HEK293 (cell line): ENCODE data around the gene SESN2.

Experiments used
- GLIS1 ChIP-seq: fragments of 450-650 bp; formaldehyde crosslinking; IDR thresholded peaks from 2 replicates; pipeline ENCODE4 v1.5.1; 2016; ENCODE audit warnings: missing biosample characterization, missing genetic modification characterization
- KLF9 ChIP-seq: fragments of 450-650 bp; formaldehyde crosslinking; IDR thresholded peaks from 2 replicates; pipeline ENCODE4 v1.5.1; 2016; ENCODE audit warnings: missing biosample characterization, missing genetic modification characterization, low read depth
- PRDM1 ChIP-seq: fragments of 450-650 bp; formaldehyde crosslinking; IDR thresholded peaks from 2 replicates; pipeline ENCODE4; 2016; ENCODE audit warnings: missing biosample characterization, missing genetic modification characterization
- REST ChIP-seq: fragments of 450-650 bp; formaldehyde crosslinking; IDR thresholded peaks from 2 replicates; pipeline ENCODE4 v1.5.1; 2016; ENCODE audit warnings: missing biosample characterization, missing genetic modification characterization
- ZFP69B ChIP-seq: fragments of 450-650 bp; formaldehyde crosslinking; IDR thresholded peaks from 2 replicates; pipeline ENCODE4 v1.5.1; 2016; ENCODE audit warnings: missing biosample characterization, missing genetic modification characterization
- ZNF174 ChIP-seq: fragments of 450-650 bp; formaldehyde crosslinking; IDR thresholded peaks from 2 replicates; pipeline ENCODE4 v1.5.0; 2017; ENCODE audit warnings: missing biosample characterization, mild to moderate bottlenecking, missing genetic modification characterization
- ZNF214 ChIP-seq: fragments of 450-650 bp; formaldehyde crosslinking; IDR thresholded peaks from 2 replicates; pipeline ENCODE4 v1.5.1; 2017; ENCODE audit warnings: missing biosample characterization, mild to moderate bottlenecking, missing genetic modification characterization, borderline replicate concordance
- ZNF274 ChIP-seq, 2 experiments: fragments of 200-500 bp in 1 of 2; fragments of 450-650 bp in 1 of 2; sonication (Bioruptor generic) in 1 of 2; formaldehyde crosslinking in 1 of 2; IDR thresholded peaks; 2 replicates each; pipeline versions ENCODE4 v1.5.1 to v1.6.1; 2014 to 2016; ENCODE audit warnings: borderline replicate concordance in 1 of 2, inconsistent platforms in 1 of 2, low read length in 1 of 2, missing biosample characterization in 1 of 2, missing genetic modification characterization in 1 of 2
- ZNF366 ChIP-seq: fragments of 450-650 bp; formaldehyde crosslinking; conservative IDR thresholded peaks from 2 replicates; pipeline ENCODE4 v1.5.1; 2016; ENCODE audit warnings: missing biosample characterization, missing genetic modification characterization
- ZNF473 ChIP-seq: fragments of 450-650 bp; formaldehyde crosslinking; IDR thresholded peaks from 2 replicates; pipeline ENCODE4 v1.5.1; 2017; ENCODE audit warnings: missing biosample characterization, missing genetic modification characterization
- ZNF501 ChIP-seq: fragments of 450-650 bp; formaldehyde crosslinking; IDR thresholded peaks from 2 replicates; pipeline ENCODE4 v1.5.1; 2016; ENCODE audit warnings: missing biosample characterization, missing genetic modification characterization
- ZNF513 ChIP-seq: fragments of 450-650 bp; IDR thresholded peaks from 2 replicates; pipeline ENCODE4 v1.5.1; 2018; ENCODE audit warnings: missing biosample characterization, missing genetic modification characterization
- ZNF514 ChIP-seq: fragments of 450-650 bp; formaldehyde crosslinking; IDR thresholded peaks from 2 replicates; pipeline ENCODE4 v1.5.1; 2016; ENCODE audit warnings: missing biosample characterization, missing genetic modification characterization
- ZNF548 ChIP-seq: fragments of 450-650 bp; formaldehyde crosslinking; IDR thresholded peaks from 2 replicates; pipeline ENCODE4 v1.5.1; 2016; ENCODE audit warnings: missing biosample characterization, missing genetic modification characterization
- ZNF624 ChIP-seq: fragments of 450-650 bp; formaldehyde crosslinking; IDR thresholded peaks from 2 replicates; pipeline ENCODE4 v1.5.1; 2017; ENCODE audit warnings: missing biosample characterization, missing genetic modification characterization
- ZNF639 ChIP-seq: fragments of 450-650 bp; formaldehyde crosslinking; IDR thresholded peaks from 2 replicates; pipeline ENCODE4 v1.5.1; 2016; ENCODE audit warnings: missing biosample characterization, missing genetic modification characterization
- ZNF658 ChIP-seq: fragments of 450-650 bp; formaldehyde crosslinking; IDR thresholded peaks from 2 replicates; pipeline ENCODE4; 2016; ENCODE audit warnings: missing biosample characterization, missing genetic modification characterization
- ZNF843 ChIP-seq: fragments of 450-650 bp; formaldehyde crosslinking; IDR thresholded peaks from 2 replicates; pipeline ENCODE4 v1.5.1; 2016; ENCODE audit warnings: missing biosample characterization, missing genetic modification characterization
- ZSCAN30 ChIP-seq: fragments of 450-650 bp; IDR thresholded peaks from 2 replicates; pipeline ENCODE4 v1.5.1; 2018; ENCODE audit warnings: missing biosample characterization, mild to moderate bottlenecking, missing genetic modification characterization, moderate library complexity
- ZXDB ChIP-seq: fragments of 450-650 bp; formaldehyde crosslinking; IDR thresholded peaks from 2 replicates; pipeline ENCODE4 v1.5.1; 2016; ENCODE audit warnings: missing biosample characterization, missing genetic modification characterization
- TF ChIP-seq, protein P1 (sequence below): fragments of 450-650 bp; formaldehyde crosslinking; IDR thresholded peaks from 2 replicates; pipeline ENCODE4 v1.5.1; 2016; ENCODE audit warnings: missing biosample characterization, missing genetic modification characterization
- TF ChIP-seq, protein P2 (sequence below): fragments of 450-650 bp; formaldehyde crosslinking; conservative IDR thresholded peaks from 2 replicates; pipeline ENCODE4 v1.5.1; 2016; ENCODE audit warnings: low read depth, missing biosample characterization, missing genetic modification characterization
- TF ChIP-seq, protein P3 (sequence below): fragments of 450-650 bp; formaldehyde crosslinking; IDR thresholded peaks from 2 replicates; pipeline ENCODE4 v1.5.1; 2016; ENCODE audit warnings: missing biosample characterization, missing genetic modification characterization

The SESN2 gene

GRCh38 chr1:28258628-28259251, 578 bp upstream of the SESN2 start (continued):
- TF ChIP-seq, protein P1, sequence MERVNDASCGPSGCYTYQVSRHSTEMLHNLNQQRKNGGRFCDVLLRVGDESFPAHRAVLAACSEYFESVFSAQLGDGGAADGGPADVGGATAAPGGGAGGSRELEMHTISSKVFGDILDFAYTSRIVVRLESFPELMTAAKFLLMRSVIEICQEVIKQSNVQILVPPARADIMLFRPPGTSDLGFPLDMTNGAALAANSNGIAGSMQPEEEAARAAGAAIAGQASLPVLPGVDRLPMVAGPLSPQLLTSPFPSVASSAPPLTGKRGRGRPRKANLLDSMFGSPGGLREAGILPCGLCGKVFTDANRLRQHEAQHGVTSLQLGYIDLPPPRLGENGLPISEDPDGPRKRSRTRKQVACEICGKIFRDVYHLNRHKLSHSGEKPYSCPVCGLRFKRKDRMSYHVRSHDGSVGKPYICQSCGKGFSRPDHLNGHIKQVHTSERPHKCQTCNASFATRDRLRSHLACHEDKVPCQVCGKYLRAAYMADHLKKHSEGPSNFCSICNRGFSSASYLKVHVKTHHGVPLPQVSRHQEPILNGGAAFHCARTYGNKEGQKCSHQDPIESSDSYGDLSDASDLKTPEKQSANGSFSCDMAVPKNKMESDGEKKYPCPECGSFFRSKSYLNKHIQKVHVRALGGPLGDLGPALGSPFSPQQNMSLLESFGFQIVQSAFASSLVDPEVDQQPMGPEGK = peak; percentile 63
- TF ChIP-seq ZNF658 (no peak), GLIS1 (tag by site-specific recombination) (no peak), ZNF501 (tag by site-specific recombination) (no peak), ZNF513 (tag by site-specific recombination) (no peak), PRDM1 (tag by site-specific recombination) (peak; percentile 89), ZXDB (tag by site-specific recombination) (no peak), ZNF514 (tag by site-specific recombination) (no peak), ZNF473 (no peak), KLF9 (tag by site-specific recombination) (no peak), ZNF843 (no peak), REST (tag by site-specific recombination) (no peak), ZNF624 (tag by site-specific recombination) (no peak), ZNF639 (tag by site-specific recombination) (no peak), ZNF214 (no peak), ZNF174 (tag by site-specific recombination) (no peak), ZNF366 (tag by site-specific recombination) (peak; percentile 48), ZFP69B (tag by site-specific recombination) (0 out of 2 replicates have a peak, but pooled peaks have one; percentile 5), ZNF548 (tag by site-specific recombination) (no peak), ZNF274 (IDR thresholded peaks at IDR 0.05; ENCODE audit: low read length) (no peak), ZNF274 (tag by site-specific recombination; IDR thresholded peaks at IDR 0.05; ENCODE audit: borderline replicate concordance) (no peak), ZSCAN30 (tag by site-specific recombination) (0 out of 2 replicates have a peak, but pooled peaks have one; percentile 10)
- TF ChIP-seq, protein P2, sequence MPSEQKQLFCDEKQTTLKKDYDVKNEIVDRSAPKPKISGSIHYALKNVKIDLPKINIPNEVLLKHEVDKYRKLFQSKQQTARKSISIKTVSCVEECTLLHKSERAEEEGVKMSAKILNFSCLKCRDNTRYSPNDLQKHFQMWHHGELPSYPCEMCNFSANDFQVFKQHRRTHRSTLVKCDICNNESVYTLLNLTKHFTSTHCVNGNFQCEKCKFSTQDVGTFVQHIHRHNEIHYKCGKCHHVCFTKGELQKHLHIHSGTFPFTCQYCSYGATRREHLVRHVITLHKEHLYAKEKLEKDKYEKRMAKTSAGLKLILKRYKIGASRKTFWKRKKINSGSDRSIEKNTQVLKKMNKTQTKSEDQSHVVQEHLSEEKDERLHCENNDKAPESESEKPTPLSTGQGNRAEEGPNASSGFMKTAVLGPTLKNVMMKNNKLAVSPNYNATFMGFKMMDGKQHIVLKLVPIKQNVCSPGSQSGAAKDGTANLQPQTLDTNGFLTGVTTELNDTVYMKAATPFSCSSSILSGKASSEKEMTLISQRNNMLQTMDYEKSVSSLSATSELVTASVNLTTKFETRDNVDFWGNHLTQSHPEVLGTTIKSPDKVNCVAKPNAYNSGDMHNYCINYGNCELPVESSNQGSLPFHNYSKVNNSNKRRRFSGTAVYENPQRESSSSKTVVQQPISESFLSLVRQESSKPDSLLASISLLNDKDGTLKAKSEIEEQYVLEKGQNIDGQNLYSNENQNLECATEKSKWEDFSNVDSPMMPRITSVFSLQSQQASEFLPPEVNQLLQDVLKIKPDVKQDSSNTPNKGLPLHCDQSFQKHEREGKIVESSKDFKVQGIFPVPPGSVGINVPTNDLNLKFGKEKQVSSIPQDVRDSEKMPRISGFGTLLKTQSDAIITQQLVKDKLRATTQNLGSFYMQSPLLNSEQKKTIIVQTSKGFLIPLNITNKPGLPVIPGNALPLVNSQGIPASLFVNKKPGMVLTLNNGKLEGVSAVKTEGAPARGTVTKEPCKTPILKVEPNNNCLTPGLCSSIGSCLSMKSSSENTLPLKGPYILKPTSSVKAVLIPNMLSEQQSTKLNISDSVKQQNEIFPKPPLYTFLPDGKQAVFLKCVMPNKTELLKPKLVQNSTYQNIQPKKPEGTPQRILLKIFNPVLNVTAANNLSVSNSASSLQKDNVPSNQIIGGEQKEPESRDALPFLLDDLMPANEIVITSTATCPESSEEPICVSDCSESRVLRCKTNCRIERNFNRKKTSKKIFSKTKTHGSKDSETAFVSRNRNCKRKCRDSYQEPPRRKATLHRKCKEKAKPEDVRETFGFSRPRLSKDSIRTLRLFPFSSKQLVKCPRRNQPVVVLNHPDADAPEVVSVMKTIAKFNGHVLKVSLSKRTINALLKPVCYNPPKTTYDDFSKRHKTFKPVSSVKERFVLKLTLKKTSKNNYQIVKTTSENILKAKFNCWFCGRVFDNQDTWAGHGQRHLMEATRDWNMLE (tag by site-specific recombination) = no peak
- TF ChIP-seq, protein P3, sequence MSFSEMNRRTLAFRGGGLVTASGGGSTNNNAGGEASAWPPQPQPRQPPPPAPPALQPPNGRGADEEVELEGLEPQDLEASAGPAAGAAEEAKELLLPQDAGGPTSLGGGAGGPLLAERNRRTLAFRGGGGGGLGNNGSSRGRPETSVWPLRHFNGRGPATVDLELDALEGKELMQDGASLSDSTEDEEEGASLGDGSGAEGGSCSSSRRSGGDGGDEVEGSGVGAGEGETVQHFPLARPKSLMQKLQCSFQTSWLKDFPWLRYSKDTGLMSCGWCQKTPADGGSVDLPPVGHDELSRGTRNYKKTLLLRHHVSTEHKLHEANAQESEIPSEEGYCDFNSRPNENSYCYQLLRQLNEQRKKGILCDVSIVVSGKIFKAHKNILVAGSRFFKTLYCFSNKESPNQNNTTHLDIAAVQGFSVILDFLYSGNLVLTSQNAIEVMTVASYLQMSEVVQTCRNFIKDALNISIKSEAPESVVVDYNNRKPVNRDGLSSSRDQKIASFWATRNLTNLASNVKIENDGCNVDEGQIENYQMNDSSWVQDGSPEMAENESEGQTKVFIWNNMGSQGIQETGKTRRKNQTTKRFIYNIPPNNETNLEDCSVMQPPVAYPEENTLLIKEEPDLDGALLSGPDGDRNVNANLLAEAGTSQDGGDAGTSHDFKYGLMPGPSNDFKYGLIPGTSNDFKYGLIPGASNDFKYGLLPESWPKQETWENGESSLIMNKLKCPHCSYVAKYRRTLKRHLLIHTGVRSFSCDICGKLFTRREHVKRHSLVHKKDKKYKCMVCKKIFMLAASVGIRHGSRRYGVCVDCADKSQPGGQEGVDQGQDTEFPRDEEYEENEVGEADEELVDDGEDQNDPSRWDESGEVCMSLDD = peak; percentile 73; the same call in 1 of the 2 replicates
